Measurements from ENCODE around the gene ZNF337. TPM values are rescaled to one million over a fixed set of nuclear protein-coding genes. Genes with fewer than 3 reads are reported as not detected.
"Not testable (repeated sequence)": the region's sequence is repeated elsewhere in the genome, so short reads cannot be mapped to it uniquely, and the experiment has no call there.

Gene ZNF337
- total RNA-seq, 4 donors from 2014 or later, result 7.9 to 16.4 (median 13.6) TPM

DNA sequence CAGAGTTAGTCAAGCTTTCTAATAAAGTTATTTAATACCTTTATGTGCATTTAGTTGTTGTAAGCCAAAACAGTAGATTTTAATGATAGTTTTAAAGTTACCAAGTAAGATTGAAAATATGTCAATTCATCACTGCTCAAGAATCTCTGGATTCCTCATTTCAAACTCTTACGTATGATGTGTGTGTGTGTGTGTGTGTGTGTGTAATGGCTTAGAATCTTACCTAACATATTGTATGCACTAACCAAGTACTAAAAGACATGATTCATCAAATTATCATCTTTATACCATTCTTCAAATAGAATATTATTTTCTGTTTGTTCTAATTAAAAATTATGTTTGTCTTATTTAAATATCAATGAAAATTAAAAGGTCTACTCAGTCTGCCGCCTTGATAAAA, 41.5 kb upstream of the ZNF337 start:
- TF ChIP-seq, protein P1, sequence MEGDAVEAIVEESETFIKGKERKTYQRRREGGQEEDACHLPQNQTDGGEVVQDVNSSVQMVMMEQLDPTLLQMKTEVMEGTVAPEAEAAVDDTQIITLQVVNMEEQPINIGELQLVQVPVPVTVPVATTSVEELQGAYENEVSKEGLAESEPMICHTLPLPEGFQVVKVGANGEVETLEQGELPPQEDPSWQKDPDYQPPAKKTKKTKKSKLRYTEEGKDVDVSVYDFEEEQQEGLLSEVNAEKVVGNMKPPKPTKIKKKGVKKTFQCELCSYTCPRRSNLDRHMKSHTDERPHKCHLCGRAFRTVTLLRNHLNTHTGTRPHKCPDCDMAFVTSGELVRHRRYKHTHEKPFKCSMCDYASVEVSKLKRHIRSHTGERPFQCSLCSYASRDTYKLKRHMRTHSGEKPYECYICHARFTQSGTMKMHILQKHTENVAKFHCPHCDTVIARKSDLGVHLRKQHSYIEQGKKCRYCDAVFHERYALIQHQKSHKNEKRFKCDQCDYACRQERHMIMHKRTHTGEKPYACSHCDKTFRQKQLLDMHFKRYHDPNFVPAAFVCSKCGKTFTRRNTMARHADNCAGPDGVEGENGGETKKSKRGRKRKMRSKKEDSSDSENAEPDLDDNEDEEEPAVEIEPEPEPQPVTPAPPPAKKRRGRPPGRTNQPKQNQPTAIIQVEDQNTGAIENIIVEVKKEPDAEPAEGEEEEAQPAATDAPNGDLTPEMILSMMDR (IDR thresholded peaks at IDR 0.05), result no peak
- DNase-seq (ENCODE audit: low spot score) (no peak), ATAC-seq (ENCODE audit: low FRiP score) (no peak)

DNA sequence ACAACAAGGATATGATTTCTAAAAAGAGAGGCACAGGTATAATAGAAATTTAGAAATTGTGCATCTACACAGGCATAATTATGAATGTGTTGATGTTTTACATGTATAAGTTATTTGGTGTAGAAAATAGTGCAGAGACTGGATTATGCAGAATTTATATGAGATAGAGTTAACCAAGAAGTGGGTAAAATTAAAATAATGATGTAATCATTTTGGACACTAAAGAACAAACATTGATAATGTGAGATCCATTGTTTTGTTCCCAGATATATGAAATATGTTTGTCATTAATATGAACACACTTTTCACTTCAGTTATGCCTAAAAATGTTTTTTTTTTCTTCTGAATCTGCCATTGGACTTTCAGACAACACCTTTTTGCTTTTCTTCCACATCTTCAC, 37.2 kb upstream of the ZNF337 start:
- TF ChIP-seq, protein P1 (IDR thresholded peaks at IDR 0.05), result no peak
- DNase-seq (ENCODE audit: low spot score), result no peak
- ATAC-seq (ENCODE audit: low FRiP score), result no peak

- DNase-seq (ENCODE audit: low spot score) (no peak), ATAC-seq (ENCODE audit: low FRiP score) (no peak)
- TF ChIP-seq, protein P1 (IDR thresholded peaks at IDR 0.05), result no peak
Measured at GRCh38 chr20:25730862-25731261, 34.2 kb upstream of the ZNF337 start.

- DNase-seq (ENCODE audit: low spot score) (no peak), ATAC-seq (ENCODE audit: low FRiP score) (no peak)
- TF ChIP-seq, protein P1 (IDR thresholded peaks at IDR 0.05), result no peak
Measured at GRCh38 chr20:25726357-25726756, 29.7 kb upstream of the ZNF337 start.

GRCh38 chr20:25725639-25726038, 29.0 kb upstream of the ZNF337 start:
- no peak for DNase-seq (ENCODE audit: low spot score)
- ATAC-seq (ENCODE audit: low FRiP score), result no peak
- TF ChIP-seq, protein P1 (IDR thresholded peaks at IDR 0.05), result no peak

GRCh38 chr20:25723975-25724374, 27.3 kb upstream of the ZNF337 start:
- no peak for ATAC-seq (ENCODE audit: low FRiP score)

DNA sequence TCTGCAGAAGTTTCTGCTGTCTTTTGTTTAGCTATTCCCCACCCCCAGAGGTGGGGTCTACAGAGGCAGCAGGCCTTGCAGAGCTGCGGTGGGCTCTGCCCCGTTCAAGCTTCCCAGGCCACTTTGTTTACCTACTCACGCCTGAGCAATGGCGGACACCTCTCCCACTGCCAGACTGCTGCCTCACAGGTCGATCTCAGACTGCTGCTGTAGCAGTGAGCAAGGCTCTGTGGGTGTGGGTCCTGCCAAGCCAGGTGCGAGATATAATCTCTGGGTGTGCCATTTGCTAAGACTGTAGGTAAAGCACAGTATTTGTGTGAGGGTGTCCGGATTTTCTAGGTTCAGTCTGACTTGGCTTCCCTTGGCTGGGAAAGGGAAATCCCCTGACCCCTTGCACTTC, 23.6 kb upstream of the ZNF337 start:
- ATAC-seq (ENCODE audit: low FRiP score), result no peak
- TF ChIP-seq, protein P1 (IDR thresholded peaks at IDR 0.05), result no peak
- DNase-seq (ENCODE audit: low spot score), result no peak

More at GRCh38 chr20:25723975-25724374, 27.3 kb upstream of the ZNF337 start:
- TF ChIP-seq, protein P1 (IDR thresholded peaks at IDR 0.05), result no peak
- DNase-seq (ENCODE audit: low spot score), result no peak

GRCh38 chr20:25718896-25719809, 22.5 kb upstream of the ZNF337 start:
- ATAC-seq (ENCODE audit: low FRiP score); DNase-seq (ENCODE audit: low spot score): not testable (repeated sequence)

Data from omental fat pad (tissue), 4 donors.